Activated T-cell treated with anti-CD3 and anti-CD28 coated beads, Interleukin-2, amount 50 U/mL, for 4 hours (primary cell): ENCODE data around the gene SLC51A. TPM values are rescaled to one million over a fixed set of nuclear protein-coding genes. Genes with fewer than 3 reads are reported as not detected.
A peak's percentile ranks its signal among the peaks of the same experiment; 100 is the strongest.
"Not testable (repeated sequence)": the region's sequence is repeated elsewhere in the genome, so short reads cannot be mapped to it uniquely, and the experiment has no call there.

Experiments
- ATAC-seq, 2 donors: fragments of 200-7000 bp; cut with Tn5 transposase; one replicate each; pipeline ENCODE4 v1.10.0; 2021
- DNase-seq: peaks from one replicate; pipeline ENCODE4 v3.0.0-alpha.2; 2020
- H3K27me3 Mint-ChIP-seq: one replicate; pipeline ENCODE4 v1.8.0; 2021; ENCODE audit warnings: low read depth, mixed read lengths
- H3K36me3 Mint-ChIP-seq: one replicate; pipeline ENCODE4 v1.8.0; 2022; ENCODE audit warnings: mixed read lengths; ENCODE audit not compliant: insufficient read depth
- H3K4me1 Mint-ChIP-seq: one replicate; pipeline ENCODE4 v1.8.0; 2021; ENCODE audit warnings: low read depth, mixed read lengths
- H3K4me3 Mint-ChIP-seq: one replicate; pipeline ENCODE4 v1.8.0; 2021; ENCODE audit warnings: mild to moderate bottlenecking, moderate library complexity, mixed read lengths
- H3K9me3 Mint-ChIP-seq: one replicate; pipeline ENCODE4 v1.8.0; 2021; ENCODE audit warnings: mixed read lengths
- total RNA-seq, 3 donors: library from RNA; stranded (reverse); gene quantifications; one replicate each; pipeline ENCODE4 v1.2.1, GENCODE V29; 2021

Gene SLC51A
- not detected for total RNA-seq

GRCh38 chr3:196216089-196216564 lies at the start of gene SLC51A:
SLC51A (plus strand) TSS chr3:196216534; CDS start chr3:196216713, 179 bp downstream.
- Mint-ChIP-seq H3K36me3 (no peaks in the 10 kb centered on the region), H3K27me3 (no peaks in the 10 kb centered on the region), H3K4me3 (no peak within 1 kb of the TSS), H3K4me1 (peaks cover 11% of the 10 kb centered on the region), H3K9me3 (no peaks in the 10 kb centered on the region)
- no peak for ATAC-seq
- no peak for DNase-seq

- Mint-ChIP-seq H3K9me3 (no peaks in the 10 kb centered on the region), H3K4me3 (no peak overlapping the region), H3K27me3 (no peaks in the 10 kb centered on the region), H3K36me3 (no peaks in the 10 kb centered on the region), H3K4me1 (peaks cover 5% of the 10 kb centered on the region)
- DNase-seq (no peak), ATAC-seq (peak; percentile 71 to 86)
Measured at GRCh38 chr3:196166741-196167140, 49.6 kb upstream of the SLC51A start.

- Mint-ChIP-seq H3K4me3 (no peak overlapping the region), H3K36me3 (no peaks in the 10 kb centered on the region), H3K4me1 (peaks cover 5% of the 10 kb centered on the region), H3K27me3 (no peaks in the 10 kb centered on the region), H3K9me3 (no peaks in the 10 kb centered on the region)
- ATAC-seq (no peak), DNase-seq (no peak)
Measured at GRCh38 chr3:196168808-196169391, 47.4 kb upstream of the SLC51A start.

- Mint-ChIP-seq H3K9me3 (no peaks in the 10 kb centered on the region), H3K27me3 (no peaks in the 10 kb centered on the region), H3K4me1 (peaks cover 5% of the 10 kb centered on the region), H3K36me3 (no peaks in the 10 kb centered on the region), H3K4me3 (no peak overlapping the region)
- DNase-seq, result no peak
- ATAC-seq, result no peak
Measured at GRCh38 chr3:196169836-196170240, 46.5 kb upstream of the SLC51A start.

GRCh38 chr3:196170296-196170695 lies 46.0 kb upstream of the SLC51A start:
- H3K9me3 Mint-ChIP-seq, H3K27me3 Mint-ChIP-seq, ATAC-seq, H3K36me3 Mint-ChIP-seq, DNase-seq, H3K4me3 Mint-ChIP-seq, H3K4me1 Mint-ChIP-seq: not testable (repeated sequence)

- H3K4me3 Mint-ChIP-seq, result no peak overlapping the region
- H3K9me3 Mint-ChIP-seq, result no peaks in the 10 kb centered on the region
- peaks cover 17% of the 10 kb centered on the region for H3K4me1 Mint-ChIP-seq
- H3K27me3 Mint-ChIP-seq, result no peaks in the 10 kb centered on the region
- DNase-seq (no peak), ATAC-seq (no peak)
- no peaks in the 10 kb centered on the region for H3K36me3 Mint-ChIP-seq
Measured at GRCh38 chr3:196174652-196175051, 41.7 kb upstream of the SLC51A start.

- H3K9me3 Mint-ChIP-seq, result no peaks in the 10 kb centered on the region
- ATAC-seq (no peak), DNase-seq (no peak)
- H3K36me3 Mint-ChIP-seq, result no peaks in the 10 kb centered on the region
- peaks cover 22% of the 10 kb centered on the region for H3K4me1 Mint-ChIP-seq
- no peak overlapping the region for H3K4me3 Mint-ChIP-seq
- no peaks in the 10 kb centered on the region for H3K27me3 Mint-ChIP-seq
Measured at GRCh38 chr3:196175116-196175625, 41.2 kb upstream of the SLC51A start.

GRCh38 chr3:196175722-196176121 lies 40.6 kb upstream of the SLC51A start:
- ATAC-seq, result no peak
- H3K9me3 Mint-ChIP-seq, result no peaks in the 10 kb centered on the region
- H3K27me3 Mint-ChIP-seq, result no peaks in the 10 kb centered on the region
- no peak overlapping the region for H3K4me3 Mint-ChIP-seq
- DNase-seq, result no peak
- peaks cover 26% of the 10 kb centered on the region for H3K4me1 Mint-ChIP-seq
- no peaks in the 10 kb centered on the region for H3K36me3 Mint-ChIP-seq

- no peaks in the 10 kb centered on the region for H3K9me3 Mint-ChIP-seq
- ATAC-seq, result no peak
- DNase-seq, result no peak
- peaks cover 38% of the 10 kb centered on the region for H3K4me1 Mint-ChIP-seq
- no peaks in the 10 kb centered on the region for H3K27me3 Mint-ChIP-seq
- H3K36me3 Mint-ChIP-seq, result no peaks in the 10 kb centered on the region
- H3K4me3 Mint-ChIP-seq, result no peak overlapping the region
Measured at GRCh38 chr3:196177567-196177966, 38.8 kb upstream of the SLC51A start.

GRCh38 chr3:196177967-196178366 lies 38.4 kb upstream of the SLC51A start:
- no peaks in the 10 kb centered on the region for H3K27me3 Mint-ChIP-seq
- DNase-seq, result no peak
- ATAC-seq, result no peak
- no peaks in the 10 kb centered on the region for H3K36me3 Mint-ChIP-seq
- H3K4me1 Mint-ChIP-seq, result peaks cover 41% of the 10 kb centered on the region
- no peaks in the 10 kb centered on the region for H3K9me3 Mint-ChIP-seq
- no peak overlapping the region for H3K4me3 Mint-ChIP-seq

- no peak for DNase-seq
- Mint-ChIP-seq H3K36me3 (no peaks in the 10 kb centered on the region), H3K4me1 (peaks cover 50% of the 10 kb centered on the region), H3K27me3 (no peaks in the 10 kb centered on the region), H3K9me3 (no peaks in the 10 kb centered on the region), H3K4me3 (peak overlapping the region; percentile 66)
- no peak for ATAC-seq
Measured at GRCh38 chr3:196178993-196179379, 37.3 kb upstream of the SLC51A start.

GRCh38 chr3:196179380-196180308 lies 36.7 kb upstream of the SLC51A start:
- DNase-seq, result peak; percentile 79
- no peaks in the 10 kb centered on the region for H3K9me3 Mint-ChIP-seq
- peak overlapping the region; percentile 66 for H3K4me3 Mint-ChIP-seq
- ATAC-seq, result peak; percentile 85 to 91
- no peaks in the 10 kb centered on the region for H3K36me3 Mint-ChIP-seq
- peaks cover 52% of the 10 kb centered on the region for H3K4me1 Mint-ChIP-seq
- no peaks in the 10 kb centered on the region for H3K27me3 Mint-ChIP-seq

- Mint-ChIP-seq H3K36me3 (no peaks in the 10 kb centered on the region), H3K27me3 (no peaks in the 10 kb centered on the region), H3K4me1 (peaks cover 52% of the 10 kb centered on the region), H3K9me3 (no peaks in the 10 kb centered on the region), H3K4me3 (peak overlapping the region; percentile 66)
- ATAC-seq (no peak), DNase-seq (no peak)
Measured at GRCh38 chr3:196180346-196180745, 36.0 kb upstream of the SLC51A start.

- Mint-ChIP-seq H3K36me3 (no peaks in the 10 kb centered on the region), H3K9me3 (no peaks in the 10 kb centered on the region), H3K27me3 (no peaks in the 10 kb centered on the region), H3K4me1 (peaks cover 52% of the 10 kb centered on the region), H3K4me3 (no peak overlapping the region)
- ATAC-seq (no peak), DNase-seq (no peak)
Measured at GRCh38 chr3:196181127-196181546, 35.2 kb upstream of the SLC51A start.

- not testable (repeated sequence) for H3K36me3 Mint-ChIP-seq, ATAC-seq, H3K9me3 Mint-ChIP-seq, H3K4me3 Mint-ChIP-seq, DNase-seq, H3K27me3 Mint-ChIP-seq
- H3K4me1 Mint-ChIP-seq, result peaks cover 51% of the 10 kb centered on the region
Measured at GRCh38 chr3:196184169-196184432, 32.2 kb upstream of the SLC51A start.
